ENCODE measurements around the gene CCBE1.

Gene CCBE1

DNA sequence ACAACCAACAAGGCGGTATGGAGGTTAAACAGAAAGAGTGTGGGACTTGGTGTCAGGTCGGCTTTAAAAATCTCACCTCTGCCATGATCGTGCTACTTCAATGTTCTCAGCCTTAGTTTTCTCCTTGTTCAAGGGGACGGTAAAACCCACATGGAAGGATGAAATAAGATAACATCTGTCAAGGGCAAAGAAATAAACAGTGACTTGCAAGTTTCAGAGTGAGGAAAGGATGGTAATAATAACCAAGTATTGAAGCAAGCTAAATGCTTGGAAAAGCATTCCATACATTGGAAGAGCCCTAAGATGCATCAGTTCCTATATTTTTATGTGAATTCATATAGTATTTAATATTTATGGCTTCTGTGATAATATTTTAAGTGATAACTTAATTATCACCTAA is 308.4 kb downstream of the CCBE1 start:
- no peak for DNase-seq (ENCODE audit: low read depth in 2 of 2)

DNA sequence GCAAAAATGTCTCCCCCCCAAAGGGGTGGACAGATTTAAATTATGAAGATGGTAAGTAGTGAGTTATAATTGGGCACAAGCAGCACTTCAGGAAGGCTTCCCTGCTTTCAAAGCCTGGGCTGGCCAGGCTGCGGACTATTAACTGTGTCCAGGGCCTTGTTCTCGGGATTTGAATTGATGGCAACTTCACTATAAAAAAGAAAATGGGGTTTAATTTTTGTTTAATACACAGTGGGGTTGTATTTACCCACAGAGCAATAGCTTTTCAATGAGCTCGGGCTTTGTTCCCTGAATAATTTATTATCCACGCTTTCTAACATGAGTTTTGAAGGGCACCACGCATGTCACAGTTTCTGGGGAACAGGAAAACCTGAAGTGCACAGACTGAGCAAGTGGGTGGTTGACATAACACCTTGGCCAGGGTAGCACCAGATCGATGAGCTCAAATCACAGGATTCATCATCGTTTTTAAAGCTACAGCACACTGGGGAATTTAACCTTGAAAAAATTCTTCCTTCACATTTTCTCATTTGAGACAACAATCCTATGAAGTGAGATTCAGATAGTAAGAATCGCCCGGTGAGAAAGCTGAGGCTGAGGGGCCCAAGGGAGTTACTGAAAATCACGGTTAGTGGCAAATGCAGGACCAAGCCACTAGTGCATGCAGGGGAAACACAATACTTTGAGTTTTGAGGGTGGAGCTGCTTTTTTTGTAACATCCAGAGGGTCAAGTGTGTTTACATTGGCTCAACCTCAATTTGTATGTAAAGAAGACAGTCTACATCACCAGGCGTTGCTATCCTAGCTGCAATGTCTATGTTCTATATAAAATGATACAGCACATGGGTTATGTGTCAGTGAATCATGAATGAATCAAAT is 309.3 kb downstream of the CCBE1 start:
- DNase-seq (ENCODE audit: low read depth in 2 of 2) = no peak

DNA sequence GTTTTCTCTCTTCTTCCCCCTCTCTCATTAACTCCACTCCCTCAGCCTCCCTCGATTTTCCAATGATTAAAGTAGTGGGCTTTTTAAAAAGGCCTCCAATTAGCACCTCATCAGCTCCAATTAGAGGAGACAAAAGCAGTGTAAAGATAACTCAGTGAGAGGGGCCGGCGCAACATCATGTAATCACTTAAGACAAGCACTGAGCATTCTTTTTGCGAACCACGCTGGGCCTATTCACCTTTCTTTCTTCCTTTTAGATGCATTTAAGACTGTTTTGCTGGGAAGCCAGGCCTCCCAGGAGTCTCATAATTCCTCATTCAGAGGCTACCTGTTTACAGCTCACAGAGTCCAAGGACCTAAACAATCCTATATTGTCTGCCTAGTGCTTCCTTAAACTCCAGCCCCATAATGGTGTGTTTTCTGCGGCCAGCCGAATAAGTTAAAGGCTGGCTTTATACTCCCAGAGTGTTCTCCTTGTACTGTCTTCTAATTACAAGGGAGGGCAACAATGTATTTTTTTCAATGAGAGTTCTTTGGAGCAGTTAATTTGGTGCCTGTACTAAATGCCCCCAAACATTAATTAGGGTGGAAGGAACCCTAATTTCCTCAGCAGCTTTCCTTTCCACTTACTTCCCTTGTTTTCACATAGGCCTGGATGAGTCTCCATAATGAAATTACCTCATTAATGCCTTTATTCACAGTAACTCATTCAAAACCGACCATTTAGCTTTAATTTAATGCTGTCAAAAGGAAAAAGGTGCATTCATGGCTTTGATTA is 310.1 kb downstream of the CCBE1 start:
- DNase-seq (ENCODE audit: low read depth in 2 of 2) = no peak

DNA sequence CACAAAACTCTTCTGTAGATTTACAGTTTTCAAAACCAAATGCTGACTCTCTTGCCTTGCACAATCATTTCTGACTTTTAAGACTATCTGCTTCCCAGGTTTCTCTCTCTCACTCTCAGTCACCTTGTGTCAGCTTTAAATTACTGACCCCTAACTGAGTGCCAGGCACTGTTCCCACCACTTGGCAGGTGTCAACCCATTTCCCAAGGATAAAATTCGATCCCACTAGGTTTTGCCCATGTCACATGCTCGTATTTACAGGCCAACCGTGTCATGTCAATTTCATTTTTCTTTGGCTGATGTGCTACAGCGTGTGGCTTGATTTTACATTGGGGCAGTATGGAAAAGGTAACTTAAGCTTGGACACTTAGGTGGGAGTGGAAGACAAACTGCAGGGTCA is 312.0 kb downstream of the CCBE1 start:
- DNase-seq (ENCODE audit: low read depth in 2 of 2) = no peak

DNA sequence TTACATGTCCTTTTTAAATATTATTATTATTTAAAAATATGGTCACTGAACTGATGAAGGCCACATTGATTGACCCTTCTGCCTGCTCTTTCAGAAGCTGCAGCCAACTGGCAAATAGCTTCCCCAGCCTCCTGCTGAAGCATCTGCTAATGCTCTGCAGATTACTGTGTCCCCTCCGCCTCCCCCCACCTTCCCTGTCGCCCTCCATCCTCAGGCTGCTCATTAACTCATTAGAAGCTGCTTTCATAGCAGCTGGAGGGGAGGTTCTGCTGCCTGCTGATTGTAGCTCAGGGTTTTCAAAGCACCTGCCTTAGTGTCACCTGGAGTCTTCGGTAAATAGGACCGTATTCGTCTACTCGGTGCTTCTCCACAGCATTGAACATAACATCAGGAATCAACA is 313.4 kb downstream of the CCBE1 start:
- DNase-seq (ENCODE audit: low read depth in 2 of 2) = no peak

DNA sequence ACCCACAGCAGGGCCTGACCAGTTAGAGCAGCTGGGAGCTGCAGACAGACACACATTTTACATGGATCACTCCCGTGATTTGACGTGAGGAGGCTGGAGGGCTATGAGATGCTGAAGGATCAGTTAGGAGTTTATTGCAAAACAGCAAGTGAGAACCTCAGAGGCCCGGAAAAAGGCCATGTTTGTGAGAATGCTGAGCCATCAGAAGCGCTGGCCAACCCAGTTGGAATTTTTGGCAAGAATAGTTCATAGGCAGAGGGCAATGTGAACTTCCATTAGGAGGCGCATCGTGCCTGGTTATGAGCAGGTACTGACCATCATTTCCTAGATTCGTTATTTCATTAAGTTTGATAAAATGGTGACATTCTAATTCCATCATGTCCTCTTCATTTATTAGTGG is 314.8 kb downstream of the CCBE1 start:
- no peak for DNase-seq (ENCODE audit: low read depth in 2 of 2)

DNA sequence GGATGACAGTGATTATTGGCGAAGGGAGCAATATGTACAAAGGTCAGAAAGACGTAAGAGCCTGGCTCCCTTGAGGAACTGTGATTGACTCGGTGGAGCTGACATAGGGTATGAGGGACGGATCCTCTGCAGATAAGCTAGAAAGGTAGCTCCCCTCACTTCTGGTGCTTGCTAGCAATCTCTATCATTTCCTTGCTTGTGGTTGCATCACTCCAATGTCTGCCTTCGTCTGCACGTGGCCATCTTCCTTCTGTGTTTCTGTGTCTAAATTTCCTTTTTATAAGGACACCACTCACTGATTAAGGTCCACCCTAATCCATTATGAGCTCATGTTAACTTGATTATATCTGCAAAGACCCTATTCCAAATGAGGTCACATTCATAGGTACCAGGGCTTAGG is 315.3 kb downstream of the CCBE1 start:
- no peak for DNase-seq (ENCODE audit: low read depth in 2 of 2)

Data from stimulated activated CD8-positive, alpha-beta memory T cell treated with anti-CD3 and anti-CD28 coated beads, Interleukin-15, amount 100 ng/mL, for 4 hours (primary cell).